Adipose tissue (tissue), 3 donors: ENCODE data around the gene CTRL. TPM values are rescaled to one million over a fixed set of nuclear protein-coding genes. Genes with fewer than 3 reads are reported as not detected.

Experiments
- H3K27ac ChIP-seq: one replicate; pipeline ENCODE4 v1.5.1; 2013; ENCODE audit warnings: low read depth, low read length
- WGBS, 3 donors: extraction: QIAGEN DNeasy Blood & Tissue Kit; methylation state at CpG; one replicate each; pipeline ENCODE4 v1.1.7; 2013; 5-methylcytosine and 5-hydroxymethylcytosine counted together
- polyA plus RNA-seq, 3 donors: library from polyadenylated mRNA; stranded (reverse); fragments of 200-250 nt; gene quantifications; one replicate each; pipeline ENCODE4 v1.2.3, GENCODE V29; 2013
- donor health status: healthy with polysubstance abuse.
- donor health status: Bipolar disorder and iron deficiency.
- donor health status: healthy.

CTRL gene
- polyA plus RNA-seq, 3 donors: 1.3 to 627 (median 2.2) TPM

GRCh38 chr16:67882374-67883145, 49.1 kb downstream of the CTRL start:
- no peak overlapping the region for H3K27ac ChIP-seq
- 71 to 81% (median 80%) methylated on average over 18 of the region's 18 CpGs for WGBS, 3 donors

- no peak overlapping the region for H3K27ac ChIP-seq
- 89 to 93% (median 92%) methylated on average over 21 of the region's 21 CpGs for WGBS, 3 donors
Measured at GRCh38 chr16:67881621-67882161, 50.0 kb downstream of the CTRL start.

GRCh38 chr16:67880584-67880983, 51.1 kb downstream of the CTRL start:
- H3K27ac ChIP-seq: no peak overlapping the region
- 90 to 94% (median 92%) methylated on average over 13 of the region's 13 CpGs for WGBS, 3 donors

- H3K27ac ChIP-seq: no peak overlapping the region
- 73 to 95% (median 92%) methylated on average over 5 of the region's 5 CpGs for WGBS, 3 donors
Measured at GRCh38 chr16:67879936-67880335, 51.7 kb downstream of the CTRL start.

Other genes with a start within 250 kb of the CTRL start
- 10 to 100 TPM in 2 of 3 donors, 1 to 10 TPM in 1; 8.7 to 13.3 (median 13.1) TPM for gene GFOD2, start 212.5 kb downstream of the CTRL start, polyA plus RNA-seq
- gene RANBP10, start 125.3 kb downstream of the CTRL start, polyA plus RNA-seq: 1 to 10 TPM; 7.9 to 8.8 (median 8.3) TPM
- 1 to 10 TPM in 2 of 3 donors, under 1 TPM in 1; 0.92 to 1.7 (median 1.1) TPM for gene TSNAXIP1, start 125.0 kb downstream of the CTRL start, polyA plus RNA-seq
- 10 to 100 TPM; 11.4 to 16.4 (median 15.6) TPM for gene THAP11, start 89.5 kb downstream of the CTRL start, polyA plus RNA-seq
- 100 to 1,000 TPM in 2 of 3 donors, 10 to 100 TPM in 1; 63.8 to 120 (median 113) TPM for gene NUTF2, start 84.9 kb downstream of the CTRL start, polyA plus RNA-seq
- gene CENPT, start 84.2 kb downstream of the CTRL start, polyA plus RNA-seq: 10 to 100 TPM; 41.0 to 47.5 (median 44.4) TPM
- gene EDC4, start 58.8 kb downstream of the CTRL start, polyA plus RNA-seq: 10 to 100 TPM; 24.3 to 37.3 (median 33.8) TPM
- gene NRN1L, start 47.0 kb downstream of the CTRL start, polyA plus RNA-seq: 1 to 10 TPM in 1 of 3 donors, under 1 TPM in 2; 0.64 to 1.3 (median 0.89) TPM
- 10 to 100 TPM; 19.2 to 26.8 (median 23.5) TPM for gene PSKH1, start 38.6 kb downstream of the CTRL start, polyA plus RNA-seq
- gene PSMB10, start 5.0 kb upstream of the CTRL start, polyA plus RNA-seq: 10 to 100 TPM; 69.8 to 81.9 (median 80.0) TPM
- 10 to 100 TPM in 2 of 3 donors, 1 to 10 TPM in 1; 7.5 to 34.0 (median 18.5) TPM for gene LCAT, start 12.3 kb upstream of the CTRL start, polyA plus RNA-seq
- gene SLC12A4, start 36.8 kb upstream of the CTRL start, polyA plus RNA-seq: 10 to 100 TPM; 13.2 to 56.9 (median 44.4) TPM
- gene DPEP3, start 48.6 kb upstream of the CTRL start, polyA plus RNA-seq: under 1 TPM in 1 of 3 donors, not detected in 2; 0.34 TPM
- gene DPEP2, start 67.6 kb upstream of the CTRL start, polyA plus RNA-seq: 1 to 10 TPM in 2 of 3 donors, under 1 TPM in 1; 0.76 to 4.2 (median 3.2) TPM
- not detected for gene DPEP2NB, start 84.0 kb upstream of the CTRL start, polyA plus RNA-seq
- 10 to 100 TPM in 1 of 3 donors, 1 to 10 TPM in 2; 4.8 to 15.5 (median 5.5) TPM for gene DDX28, start 91.4 kb upstream of the CTRL start, polyA plus RNA-seq
- 1 to 10 TPM; 3.5 to 9.0 (median 8.8) TPM for gene DUS2, start 91.4 kb upstream of the CTRL start, polyA plus RNA-seq
- 10 to 100 TPM in 2 of 3 donors, 1 to 10 TPM in 1; 5.9 to 12.5 (median 11.2) TPM for gene NFATC3, start 153.5 kb upstream of the CTRL start, polyA plus RNA-seq